Fibroblast of skin of right quadriceps (primary cell): ENCODE data around the gene SLC34A1.

Source experiments
- DNase-seq: peaks from one replicate; pipeline ENCODE4 v3.0.0-alpha.2; 2013

SLC34A1 gene

DNA sequence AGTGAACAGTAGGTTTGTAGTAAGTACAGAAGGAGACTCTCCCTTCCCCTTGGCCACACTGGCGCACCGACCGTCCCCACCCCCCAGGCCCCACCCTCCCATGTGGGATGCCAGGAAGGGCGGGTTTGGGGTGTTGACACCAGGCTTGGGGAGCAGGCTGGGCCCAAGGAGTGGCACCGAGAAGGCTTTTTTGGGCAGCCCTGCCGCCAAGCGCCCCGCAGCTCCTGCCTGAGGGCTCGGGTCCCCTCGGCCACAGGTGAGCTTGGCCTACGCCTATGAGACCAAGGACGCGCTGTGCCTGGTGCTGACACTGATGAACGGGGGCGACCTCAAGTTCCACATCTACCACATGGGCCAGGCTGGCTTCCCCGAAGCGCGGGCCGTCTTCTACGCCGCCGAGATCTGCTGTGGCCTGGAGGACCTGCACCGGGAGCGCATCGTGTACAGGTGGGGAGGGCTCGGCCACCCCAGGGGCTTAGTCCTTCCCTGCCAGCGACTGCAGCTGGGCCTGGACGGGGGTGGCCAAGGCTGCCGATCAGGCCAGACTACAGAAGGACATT, 49.5 kb downstream of the SLC34A1 start:
- no peak for DNase-seq

DNA sequence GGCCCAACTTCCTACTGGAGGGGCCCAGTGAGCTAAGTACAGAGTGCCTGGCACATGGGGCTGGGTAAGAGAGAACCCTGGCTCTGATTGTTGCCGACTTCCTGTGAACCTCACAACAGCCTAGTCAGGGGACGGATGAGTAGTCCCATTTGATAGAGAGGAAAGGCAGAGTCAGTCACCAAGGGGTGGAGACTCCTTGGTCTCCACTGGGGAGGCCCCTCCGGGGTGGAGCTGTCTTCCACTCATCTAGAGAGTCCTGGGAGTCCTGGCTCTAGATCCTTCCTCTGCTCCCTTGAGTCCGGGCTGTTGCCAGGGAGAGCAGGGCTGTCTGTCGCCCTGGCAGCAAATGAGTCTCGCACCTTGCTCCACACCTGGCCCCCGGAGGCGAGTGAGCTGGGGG, 50.2 kb downstream of the SLC34A1 start:
- no peak for DNase-seq

DNA sequence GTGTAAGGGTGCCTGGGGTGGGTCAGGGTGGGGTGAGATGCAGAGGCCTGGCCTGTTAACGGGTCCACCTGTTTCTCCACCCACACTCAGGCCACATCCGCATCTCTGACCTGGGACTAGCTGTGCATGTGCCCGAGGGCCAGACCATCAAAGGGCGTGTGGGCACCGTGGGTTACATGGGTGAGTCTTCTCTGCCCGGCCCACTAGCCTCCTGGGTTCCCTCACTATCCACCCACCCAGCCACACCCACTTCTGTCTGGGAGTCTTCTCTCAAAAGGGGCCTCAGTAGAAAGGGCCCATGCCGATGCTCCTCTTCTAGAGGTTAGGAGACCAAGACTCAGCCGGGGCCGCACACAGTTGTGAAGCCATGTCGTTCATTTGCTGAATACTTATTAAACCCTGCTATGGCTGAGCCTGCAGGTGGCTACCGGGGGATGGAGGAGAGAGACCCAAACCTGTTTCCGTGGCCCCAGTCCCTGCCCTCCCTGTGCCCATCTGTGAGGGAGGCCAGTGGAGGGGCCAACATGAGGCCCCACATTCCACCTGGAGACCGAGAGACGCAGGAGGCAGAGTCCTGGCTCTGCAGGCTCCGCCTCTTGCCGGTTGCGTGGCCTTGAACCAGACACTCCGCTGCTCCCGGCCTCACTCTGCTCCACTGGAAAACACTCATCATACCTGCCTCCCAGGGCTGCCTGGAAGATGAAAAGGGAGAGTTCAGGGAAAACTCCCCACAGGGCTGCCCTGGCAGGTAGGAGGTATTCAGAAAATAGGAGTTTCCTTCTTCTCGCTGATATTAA, 50.9 kb downstream of the SLC34A1 start:
- no peak for DNase-seq

DNA sequence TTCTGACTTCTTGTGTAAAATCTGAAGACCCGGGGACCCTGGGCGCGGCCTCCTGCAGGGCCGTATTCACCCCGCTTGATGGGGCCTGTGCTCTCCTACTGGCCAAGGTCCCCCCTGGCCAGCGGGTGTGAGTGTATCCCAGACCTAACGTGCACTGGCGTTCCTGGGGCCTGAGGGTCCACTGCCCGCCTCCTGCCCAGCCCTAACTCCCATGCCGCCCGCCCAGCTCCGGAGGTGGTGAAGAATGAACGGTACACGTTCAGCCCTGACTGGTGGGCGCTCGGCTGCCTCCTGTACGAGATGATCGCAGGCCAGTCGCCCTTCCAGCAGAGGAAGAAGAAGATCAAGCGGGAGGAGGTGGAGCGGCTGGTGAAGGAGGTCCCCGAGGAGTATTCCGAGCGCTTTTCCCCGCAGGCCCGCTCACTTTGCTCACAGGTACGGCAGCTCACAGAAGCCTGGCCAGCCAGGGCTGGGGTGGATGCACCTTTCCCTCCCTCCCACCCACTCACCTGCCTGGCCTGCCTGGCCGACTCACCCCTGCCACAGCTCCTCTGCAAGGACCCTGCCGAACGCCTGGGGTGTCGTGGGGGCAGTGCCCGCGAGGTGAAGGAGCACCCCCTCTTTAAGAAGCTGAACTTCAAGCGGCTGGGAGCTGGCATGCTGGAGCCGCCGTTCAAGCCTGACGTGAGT, 51.8 kb downstream of the SLC34A1 start:
- no peak for DNase-seq

DNA sequence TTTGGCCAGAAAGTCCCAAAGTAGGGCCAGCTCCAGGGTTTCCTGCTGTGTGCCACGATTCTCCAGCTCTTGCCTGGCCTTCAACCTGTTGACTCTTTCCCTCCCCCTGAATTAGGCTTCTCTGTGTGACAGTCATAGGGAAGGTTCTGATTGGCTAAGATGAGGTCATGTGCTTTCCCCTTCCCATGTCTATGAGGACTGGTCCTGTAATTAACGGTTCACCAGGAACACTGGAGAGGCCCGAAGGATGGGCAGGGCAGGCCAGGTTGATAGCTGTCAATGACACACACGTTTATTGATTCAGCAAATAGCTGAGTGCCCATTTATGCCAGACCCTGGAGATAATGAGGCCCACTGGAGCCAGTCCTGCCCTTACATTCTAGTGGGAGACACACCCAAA, 53.4 kb downstream of the SLC34A1 start:
- DNase-seq = no peak

DNA sequence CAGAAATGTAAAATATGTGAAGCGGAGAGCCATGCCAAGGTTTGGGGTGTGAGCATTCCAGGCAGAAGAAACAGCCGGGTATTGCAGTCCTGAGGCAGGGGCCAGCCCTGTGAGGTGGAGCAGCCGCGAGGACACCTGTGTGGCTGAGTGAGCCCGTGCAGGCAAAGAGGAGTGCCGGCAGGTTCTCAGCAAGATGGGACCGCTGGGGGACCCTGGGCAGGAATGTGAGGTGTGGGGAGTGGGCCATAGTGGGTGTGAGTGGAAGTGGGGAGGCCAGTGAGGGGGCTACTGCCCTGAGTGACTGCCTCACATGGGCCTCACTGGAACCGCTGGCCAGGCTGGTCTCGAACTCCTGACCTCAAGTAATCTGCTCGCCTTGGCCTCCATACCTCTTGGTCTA, 54.2 kb downstream of the SLC34A1 start:
- no peak for DNase-seq

DNA sequence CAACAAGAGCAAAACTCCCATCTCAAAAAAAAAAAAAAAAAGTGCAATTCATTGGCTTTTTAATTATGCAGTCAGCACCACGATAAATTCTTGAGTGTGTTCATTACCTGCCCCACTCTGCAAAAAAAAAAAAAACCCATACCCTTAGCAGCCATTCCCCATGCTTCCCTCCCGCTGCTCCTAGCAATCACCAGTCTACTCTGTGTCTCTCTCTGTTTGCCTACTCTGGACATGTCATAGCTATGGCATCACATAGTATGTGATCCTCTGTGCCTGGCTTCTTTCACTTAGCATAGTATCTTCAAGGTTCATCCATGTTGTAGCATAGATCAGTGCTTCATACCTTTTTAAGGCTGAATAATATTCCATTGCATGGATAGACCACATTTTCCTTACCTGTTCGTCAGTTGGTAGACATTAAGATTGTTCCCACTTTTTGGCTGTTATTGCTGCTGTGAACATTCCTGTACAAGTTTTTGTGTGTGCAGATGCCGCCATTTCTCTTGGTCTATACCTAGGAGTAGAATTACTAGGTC, 55.4 kb downstream of the SLC34A1 start:
- no peak for DNase-seq

DNA sequence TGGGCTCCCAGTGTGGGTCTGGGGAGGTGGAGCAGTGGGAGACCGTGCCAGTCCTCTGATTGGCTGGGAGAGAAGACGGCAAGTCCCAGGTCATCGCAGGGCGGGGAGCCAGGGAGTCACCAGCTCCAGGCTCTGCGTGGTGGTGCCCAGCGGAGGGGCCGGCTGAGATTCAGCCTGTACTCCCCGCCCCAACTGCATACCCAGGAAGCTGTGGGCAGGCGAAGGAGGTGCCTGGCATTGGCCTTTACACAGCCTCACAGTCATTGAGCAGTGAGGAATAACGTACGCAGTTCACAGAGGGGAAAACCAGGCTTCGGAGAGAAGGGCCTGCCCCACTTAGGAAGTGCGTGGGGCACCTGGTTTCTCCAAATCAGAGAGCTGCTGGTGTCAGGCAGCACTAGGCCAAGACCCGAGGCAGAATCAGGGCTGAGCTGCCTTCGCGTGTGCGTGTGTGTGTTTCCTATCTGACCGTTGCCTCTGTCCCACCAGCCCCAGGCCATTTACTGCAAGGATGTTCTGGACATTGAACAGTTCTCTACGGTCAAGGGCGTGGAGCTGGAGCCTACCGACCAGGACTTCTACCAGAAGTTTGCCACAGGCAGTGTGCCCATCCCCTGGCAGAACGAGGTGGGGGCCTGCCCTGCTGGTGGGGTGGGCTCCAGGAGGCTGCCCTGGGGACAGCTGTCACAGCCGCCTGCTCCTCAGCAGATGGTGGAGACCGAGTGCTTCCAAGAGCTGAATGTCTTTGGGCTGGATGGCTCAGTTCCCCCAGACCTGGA, 56.2 kb downstream of the SLC34A1 start:
- DNase-seq = no peak

DNA sequence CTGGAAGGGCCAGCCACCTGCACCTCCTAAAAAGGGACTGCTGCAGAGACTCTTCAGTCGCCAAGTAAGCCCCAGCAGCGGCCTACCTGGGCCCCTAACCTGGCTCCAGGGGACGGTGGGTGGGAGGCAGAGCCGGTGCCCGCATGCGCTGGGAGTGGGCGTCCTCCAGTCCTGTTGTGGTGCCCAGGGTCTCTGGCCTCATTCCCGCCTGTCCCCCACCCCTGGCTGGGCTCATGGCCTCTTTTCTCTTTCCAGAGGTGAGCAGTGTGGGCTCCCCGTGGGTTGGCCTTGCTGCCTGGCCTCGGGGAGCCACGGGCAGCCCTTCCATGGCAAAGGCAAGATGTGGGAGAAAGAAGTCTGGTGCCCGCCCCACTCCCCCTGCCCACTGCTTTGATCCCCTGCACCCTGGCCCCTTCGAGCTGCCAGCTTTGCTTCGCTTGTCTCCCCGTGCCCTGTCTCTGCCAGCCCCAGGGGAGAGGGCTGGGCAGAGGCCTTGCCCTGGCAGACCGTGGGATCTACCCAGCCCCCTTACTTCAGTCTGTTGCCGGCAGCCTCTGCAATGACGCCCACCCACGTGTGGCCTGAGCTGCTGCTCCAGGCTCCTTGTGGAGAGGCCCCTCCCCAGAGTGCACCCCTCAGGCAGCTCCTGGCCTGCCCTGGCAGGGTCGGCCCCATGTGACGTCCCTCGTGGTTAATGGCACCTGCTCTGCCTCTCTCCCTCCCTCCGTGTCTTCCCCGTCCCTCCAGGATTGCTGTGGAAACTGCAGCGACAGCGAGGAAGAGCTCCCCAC, 57.0 kb downstream of the SLC34A1 start:
- DNase-seq = no peak

DNA sequence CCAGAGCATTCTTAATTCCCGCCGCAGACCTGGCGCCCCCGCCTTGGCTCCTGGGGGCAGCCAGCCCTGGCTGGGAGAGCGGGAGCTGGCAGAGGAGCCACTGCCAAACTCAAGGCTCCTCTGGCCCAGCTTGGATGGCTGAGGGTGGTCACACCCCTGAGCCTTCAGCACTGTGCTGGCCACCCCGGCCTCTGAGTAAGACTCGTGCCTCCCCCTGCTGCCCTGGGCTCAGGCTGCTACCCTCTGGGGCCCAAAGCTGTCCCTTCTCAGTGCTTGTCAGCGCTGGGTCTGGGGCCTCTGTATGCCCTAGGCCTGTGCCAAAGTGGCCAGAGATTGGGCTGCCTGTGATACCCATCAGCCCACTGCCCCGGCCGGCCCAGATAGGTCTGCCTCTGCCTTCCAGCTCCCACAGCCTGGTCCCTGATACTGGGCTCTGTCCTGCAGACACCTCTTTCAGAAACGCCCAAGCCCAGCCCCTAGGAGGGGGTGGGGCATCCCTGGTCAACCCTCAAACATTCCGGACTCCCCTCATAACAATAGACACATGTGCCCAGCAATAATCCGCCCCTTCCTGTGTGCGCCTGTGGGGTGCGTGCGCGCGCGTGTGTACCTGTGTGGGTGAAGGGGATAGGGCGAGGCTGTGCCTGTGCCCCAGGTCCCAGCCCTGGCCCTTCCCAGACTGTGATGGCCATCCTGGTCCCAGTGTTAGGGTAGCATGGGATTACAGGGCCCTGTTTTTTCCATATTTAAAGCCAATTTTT, 58.0 kb downstream of the SLC34A1 start:
- no peak for DNase-seq

DNA sequence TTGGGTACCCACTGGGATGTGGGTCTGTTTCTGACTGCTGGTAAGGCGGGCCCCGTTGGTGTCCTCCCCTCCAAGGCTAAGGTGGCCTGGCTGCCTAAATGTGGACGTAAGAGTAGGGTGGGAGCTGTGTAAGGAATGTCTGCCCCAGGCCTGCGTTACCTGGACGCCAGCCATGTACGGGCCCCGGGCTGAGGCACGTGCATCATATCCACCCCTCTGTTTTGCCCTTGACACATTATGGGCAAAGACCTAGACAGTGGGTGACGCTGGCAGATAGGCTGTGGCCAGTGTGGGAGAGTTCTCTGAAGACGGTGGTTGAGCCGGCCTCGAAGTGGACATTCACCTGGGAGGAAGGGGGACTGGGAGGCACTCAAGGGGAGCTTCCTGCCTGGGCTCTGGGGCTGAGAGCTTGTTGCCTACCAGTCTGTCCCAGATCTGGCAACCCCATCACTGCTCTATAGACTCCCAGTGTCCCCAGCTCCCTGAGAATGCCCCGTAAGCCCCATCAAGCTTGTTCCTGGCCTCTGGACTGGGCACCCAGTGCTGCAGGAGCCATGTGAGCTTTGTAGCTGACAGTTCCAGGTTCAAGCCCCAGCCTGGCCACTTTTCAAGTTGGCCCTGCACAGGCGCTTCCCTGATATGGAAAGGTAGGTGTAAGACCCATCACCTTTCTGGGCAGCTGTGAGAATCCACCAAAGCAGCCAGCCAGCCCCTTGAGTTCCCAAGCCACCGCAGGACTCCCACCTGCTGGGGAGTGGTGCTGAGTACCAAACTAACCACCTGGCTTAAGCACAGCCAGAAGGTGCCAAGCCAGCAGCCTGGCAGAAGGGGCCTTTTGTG, 59.1 kb downstream of the SLC34A1 start:
- DNase-seq = no peak

DNA sequence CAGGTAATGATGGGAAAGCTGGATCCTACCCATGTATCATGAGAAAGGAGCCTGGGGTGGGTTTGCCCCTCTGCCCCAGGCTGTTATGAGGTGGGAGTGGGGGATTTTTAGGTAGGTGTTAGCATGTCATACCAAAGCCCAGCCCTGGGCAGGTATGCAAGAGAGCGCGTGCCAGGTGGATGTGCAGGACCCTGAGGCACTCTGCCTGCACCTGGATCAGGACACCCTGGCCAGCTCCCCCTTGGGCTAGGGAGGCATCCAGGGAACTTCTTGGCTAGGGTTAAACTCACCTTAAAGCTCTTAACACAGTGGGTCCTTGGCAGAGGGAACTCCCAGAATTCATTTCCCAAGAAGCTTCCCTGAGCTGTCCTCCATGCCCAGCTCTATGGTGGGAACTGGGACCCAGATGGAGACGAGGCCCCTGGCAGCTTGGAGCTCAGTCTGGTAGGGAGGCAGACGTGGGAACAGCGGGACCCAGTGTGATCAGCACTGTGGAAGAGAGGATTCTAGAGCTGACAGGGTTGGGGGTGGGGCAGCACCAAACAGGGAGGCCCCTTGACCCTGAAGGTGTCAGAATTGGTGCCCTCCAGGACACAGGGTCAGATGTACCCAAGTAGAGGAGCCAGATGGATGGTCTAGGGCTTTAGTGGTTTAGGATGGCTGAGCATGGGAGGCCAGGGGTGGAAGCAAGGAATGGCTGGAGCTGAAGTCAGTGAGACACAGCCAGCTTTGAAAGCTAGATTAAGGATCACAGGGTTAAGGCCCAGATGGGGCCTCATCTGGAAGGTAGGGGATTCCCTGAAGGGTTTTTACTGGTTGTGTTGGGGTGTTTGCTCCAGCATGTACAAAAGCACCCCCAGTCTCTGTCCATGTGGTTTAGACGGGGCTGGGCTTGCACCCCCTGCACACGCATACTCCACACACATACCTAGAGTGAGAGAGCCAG, 60.1 kb downstream of the SLC34A1 start:
- no peak for DNase-seq

DNA sequence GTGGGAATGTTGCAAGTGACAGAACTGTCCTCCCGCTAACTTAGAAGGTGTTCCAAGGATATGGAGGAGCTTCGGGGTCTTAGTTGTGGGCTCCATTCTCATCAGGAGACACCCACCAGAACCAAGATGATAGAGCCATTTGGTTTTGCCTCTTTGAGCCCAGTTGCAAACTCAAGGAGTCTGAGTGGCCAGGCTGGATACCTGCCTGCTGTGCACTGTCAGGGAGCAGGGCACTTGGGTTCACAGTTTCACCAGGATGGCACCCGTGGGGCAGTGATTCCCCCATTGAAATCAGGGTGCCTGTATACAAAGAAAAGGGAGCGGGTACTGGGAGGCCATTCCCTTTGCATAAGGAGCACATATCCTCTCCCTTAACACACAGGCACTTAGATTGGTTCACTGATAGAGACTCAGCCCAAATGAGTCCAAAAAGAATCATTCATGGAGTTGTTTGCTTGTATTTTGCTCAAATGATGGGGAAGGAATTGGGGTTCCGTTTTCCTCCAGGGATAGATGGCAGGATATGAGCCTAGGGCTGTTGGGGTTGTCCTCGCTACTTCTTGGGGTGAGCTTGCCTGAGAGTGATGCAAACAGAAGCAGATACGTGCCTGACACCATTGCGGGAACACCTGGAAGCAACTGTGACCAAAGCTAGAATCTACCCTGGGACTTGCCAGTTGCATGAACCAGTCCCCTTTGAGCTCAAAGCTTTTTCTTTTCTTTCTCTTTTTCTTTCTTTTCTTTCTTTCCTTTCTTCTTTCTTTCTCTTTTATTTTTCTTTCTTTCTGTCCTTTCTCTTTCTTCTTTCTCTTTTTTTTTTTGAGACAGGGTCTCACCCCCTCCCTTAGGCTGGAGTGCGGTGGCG, 61.0 kb downstream of the SLC34A1 start:
- no peak for DNase-seq

DNA sequence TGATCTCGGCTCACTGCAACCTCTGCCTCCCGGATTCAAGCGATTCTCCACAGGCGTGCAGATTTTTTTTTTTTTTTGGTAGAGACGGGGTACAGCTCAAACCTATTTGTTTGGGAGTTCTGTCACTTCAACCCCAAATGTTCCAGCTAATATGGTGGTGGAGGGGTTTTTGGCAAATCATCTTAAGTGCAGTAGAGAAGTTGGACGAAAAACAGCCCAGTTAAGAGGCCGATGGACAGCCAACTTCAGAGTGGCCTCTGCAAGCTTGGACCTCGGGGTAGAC, 61.6 kb downstream of the SLC34A1 start:
- DNase-seq = no peak

DNA sequence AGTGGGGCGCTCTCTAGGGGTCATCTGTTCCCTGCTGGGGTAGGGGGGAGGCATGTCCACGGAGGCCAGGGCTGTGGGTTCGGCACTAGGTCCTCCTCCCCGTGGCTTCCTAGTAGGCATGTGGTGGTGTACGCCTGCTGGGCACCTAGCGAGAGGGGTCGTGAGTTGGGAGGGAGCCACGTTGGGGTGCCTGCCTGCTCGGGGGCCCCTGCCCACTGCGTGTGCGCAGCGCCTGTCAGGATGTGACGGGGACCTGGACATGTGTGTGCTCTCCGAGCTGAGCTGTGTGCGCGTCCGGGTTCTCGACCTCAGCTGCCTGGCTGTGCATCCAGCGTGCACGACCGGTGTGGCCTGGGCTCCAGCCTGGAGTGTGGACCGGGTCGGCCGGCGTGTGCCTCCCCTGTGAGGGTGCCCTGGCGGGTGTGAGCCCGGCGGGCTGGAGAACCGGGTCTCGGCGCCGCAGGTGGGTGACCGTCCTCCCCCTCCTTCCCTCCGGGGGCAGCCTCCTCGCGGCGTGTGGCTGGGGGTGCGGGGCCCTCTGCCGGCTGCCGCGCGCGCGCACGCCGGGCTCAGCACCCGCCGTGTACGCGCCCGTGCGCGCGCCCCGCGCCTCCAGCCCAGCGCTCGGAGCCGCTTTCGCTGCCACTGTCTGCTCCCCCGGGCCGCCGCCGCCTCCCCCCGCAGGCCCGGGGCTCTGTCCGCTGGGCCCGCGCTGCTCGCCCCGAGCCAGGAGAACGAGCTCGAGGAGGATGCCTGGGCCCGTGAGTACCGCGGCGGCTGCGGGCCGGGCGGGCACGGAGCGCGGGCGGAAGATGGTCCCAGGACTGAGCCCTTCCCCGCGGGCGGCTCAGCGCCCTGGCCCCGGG, 62.2 kb downstream of the SLC34A1 start, which contains the start of gene PRR7:
Gene PRR7, plus strand, starts transcription at position 615 of the 866 bp plus-strand sequence. CDS start 8,254 bp downstream, outside the sequence.
- DNase-seq = peak; percentile 64

DNA sequence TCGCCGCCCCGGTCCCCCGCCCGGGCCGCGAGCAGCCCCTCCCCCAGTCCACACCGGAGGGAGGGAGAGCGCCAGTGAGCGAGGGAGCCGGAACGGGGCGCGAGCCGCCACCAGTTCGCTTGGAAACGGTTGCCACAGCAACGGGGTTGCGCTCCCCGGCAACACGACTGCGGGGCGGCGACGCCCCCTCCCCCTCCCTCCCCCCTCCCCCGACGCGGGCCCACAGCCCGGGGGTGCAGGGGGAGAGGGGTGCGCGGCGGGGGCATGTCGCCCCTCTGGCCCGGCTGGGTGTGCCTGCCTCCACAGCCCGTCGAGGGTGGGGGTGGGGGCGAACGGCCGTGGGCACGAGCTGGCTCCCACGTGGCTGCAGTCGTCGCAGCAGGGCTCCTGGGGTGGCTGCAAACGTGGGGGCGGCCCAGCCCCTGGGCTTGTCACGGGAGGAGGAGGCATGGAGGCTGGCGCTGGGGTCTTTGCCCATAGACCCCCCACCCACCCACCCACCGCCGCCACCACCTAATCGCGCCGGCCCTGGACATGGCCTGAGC, 62.9 kb downstream of the SLC34A1 start:
- DNase-seq = peak; percentile 42

DNA sequence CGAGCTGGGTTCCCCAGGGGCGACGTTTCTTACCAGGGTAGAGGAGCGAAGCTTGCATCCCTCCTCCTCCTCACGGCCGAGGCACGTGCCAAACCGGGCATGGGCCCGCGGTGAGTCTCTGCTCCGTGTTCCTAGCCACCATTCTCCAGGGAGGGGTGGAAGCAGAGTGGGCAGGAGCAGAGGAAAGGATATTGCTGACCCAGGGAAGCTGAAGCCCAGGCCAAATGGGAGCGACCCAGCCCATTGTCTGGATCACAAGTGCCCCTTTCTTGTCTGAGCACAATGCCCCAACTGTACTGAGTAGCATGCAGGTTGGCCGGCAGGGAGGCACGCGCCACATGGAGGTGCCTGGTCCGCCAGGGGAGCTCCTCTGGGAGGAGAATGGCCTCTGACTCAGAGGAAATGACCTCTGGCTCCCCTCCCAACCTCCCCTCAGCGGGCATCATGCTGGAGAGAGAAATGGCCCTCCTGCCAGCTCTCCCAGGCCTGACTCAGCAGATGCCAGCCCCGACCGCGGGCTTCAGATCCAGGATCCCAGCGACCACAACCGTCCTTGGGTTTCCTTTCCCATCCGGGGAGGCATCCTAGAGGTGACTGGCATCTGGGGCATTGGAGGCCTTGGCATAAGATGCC, 63.5 kb downstream of the SLC34A1 start:
- peak; percentile 51 for DNase-seq
